ENCODE data around the gene XYLT1.

Gene XYLT1

GRCh38 chr16:17459903-17460521, 10.7 kb downstream of the XYLT1 start:
- DNase-seq (ENCODE audit: low read depth, low spot score) = peak; percentile 29

GRCh38 chr16:17457997-17458396, 12.8 kb downstream of the XYLT1 start:
- DNase-seq (ENCODE audit: low read depth, low spot score) = no peak

DNA sequence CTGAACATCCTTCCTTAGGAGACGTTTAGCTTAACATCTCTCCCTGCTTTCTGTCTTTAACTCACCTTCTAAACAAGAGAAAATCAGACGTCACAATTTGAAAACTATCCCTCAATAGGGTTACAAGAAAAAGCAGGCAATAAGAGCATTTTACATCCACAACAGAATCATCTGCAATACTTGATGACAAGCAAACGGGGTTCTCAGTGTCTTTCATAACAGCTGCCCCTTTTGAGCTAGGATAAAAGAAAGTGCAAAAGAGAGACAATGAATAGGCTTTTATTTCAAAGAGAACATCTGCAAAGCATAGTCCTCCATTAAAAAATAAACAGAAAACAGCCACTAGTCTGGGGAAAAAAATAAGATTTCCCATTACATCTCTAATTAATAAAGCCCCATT, 13.2 kb downstream of the XYLT1 start:
- no peak for DNase-seq (ENCODE audit: low read depth, low spot score)

GRCh38 chr16:17454162-17454730, 16.5 kb downstream of the XYLT1 start:
- no peak for DNase-seq (ENCODE audit: low read depth, low spot score)

DNA sequence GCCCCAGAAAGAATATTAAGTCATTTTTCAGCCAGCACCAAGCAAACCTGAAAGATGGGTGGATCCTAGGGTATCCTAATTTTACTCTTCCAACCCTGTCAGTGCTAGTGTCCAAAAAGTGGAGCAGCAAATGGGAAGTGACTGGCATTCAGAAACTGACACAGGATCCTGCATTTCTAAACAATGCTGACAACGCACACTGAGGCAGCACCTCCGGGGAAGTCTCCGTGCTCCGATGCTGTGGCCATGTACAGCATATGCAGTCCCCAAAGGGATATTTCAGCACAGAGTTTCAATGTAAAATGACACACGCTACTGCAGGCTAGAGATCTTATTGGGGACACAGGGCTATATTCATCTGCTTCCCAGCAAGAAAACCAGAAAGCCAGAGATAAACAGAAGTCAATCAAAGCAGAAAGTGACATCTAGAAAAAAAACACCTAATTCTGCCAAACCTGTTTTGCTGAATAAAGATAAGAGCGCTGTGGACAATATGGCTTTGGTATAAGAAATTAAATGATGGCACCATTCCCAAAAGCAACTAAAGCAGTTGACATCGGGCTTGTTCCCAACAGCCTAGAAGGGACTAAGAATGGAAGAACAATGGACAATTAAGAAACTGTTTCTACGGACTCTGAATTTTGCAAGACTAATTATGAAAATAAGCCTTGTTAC, 17.3 kb downstream of the XYLT1 start:
- DNase-seq (ENCODE audit: low read depth, low spot score) = no peak

DNA sequence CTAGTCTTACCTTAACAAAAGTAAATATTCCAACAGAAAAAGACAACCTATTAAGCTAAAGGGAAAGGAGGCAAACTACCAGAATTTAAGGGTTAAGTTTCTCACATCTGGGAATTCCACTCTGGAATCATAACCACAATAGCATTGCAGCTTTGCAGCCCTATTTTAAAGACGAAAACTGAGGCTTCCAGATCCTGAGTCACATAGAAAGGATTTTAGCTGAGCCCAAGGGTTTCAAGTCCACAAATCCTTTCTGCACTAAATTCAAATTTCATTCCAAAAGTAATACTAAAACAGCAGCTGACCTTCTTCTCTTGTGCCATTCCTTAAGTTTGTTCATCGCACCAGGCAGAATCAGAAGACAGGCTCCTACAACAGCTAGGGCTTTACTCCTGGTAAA, 17.8 kb downstream of the XYLT1 start:
- DNase-seq (ENCODE audit: low read depth, low spot score) = no peak

GRCh38 chr16:17451843-17452242, 18.9 kb downstream of the XYLT1 start:
- no peak for DNase-seq (ENCODE audit: low read depth, low spot score)

GRCh38 chr16:17450291-17450690, 20.5 kb downstream of the XYLT1 start:
- no peak for DNase-seq (ENCODE audit: low read depth, low spot score)

- no peak for DNase-seq (ENCODE audit: low read depth, low spot score)
Observed at GRCh38 chr16:17448640-17449638, 21.8 kb downstream of the XYLT1 start.

GRCh38 chr16:17447101-17447569, 23.6 kb downstream of the XYLT1 start:
- no peak for DNase-seq (ENCODE audit: low read depth, low spot score)

- DNase-seq (ENCODE audit: low read depth, low spot score) = no peak
Observed at GRCh38 chr16:17446661-17447060, 24.1 kb downstream of the XYLT1 start.

DNA sequence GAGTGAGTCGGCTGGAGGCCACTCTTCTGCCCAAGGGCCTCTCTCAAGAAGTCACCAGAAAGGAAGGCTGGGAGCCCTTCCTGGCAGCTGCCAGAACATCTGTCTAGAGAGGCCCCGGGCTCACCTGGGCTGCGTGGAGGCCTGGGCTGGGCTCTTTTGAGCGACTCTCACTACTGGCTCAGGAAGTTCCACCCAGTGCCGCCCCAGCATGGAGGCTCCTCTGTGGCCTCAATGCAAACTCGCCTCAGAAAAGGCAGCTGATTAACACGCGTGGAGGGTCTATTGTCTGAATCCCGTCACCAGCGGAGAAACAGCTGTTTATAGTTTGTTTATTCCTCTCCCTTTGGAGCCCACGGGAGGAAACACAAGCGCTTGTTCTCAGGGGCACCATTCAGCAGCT, 25.3 kb downstream of the XYLT1 start:
- no peak for DNase-seq (ENCODE audit: low read depth, low spot score)

GRCh38 chr16:17444658-17445057, 26.1 kb downstream of the XYLT1 start:
- DNase-seq (ENCODE audit: low read depth, low spot score) = no peak

DNA sequence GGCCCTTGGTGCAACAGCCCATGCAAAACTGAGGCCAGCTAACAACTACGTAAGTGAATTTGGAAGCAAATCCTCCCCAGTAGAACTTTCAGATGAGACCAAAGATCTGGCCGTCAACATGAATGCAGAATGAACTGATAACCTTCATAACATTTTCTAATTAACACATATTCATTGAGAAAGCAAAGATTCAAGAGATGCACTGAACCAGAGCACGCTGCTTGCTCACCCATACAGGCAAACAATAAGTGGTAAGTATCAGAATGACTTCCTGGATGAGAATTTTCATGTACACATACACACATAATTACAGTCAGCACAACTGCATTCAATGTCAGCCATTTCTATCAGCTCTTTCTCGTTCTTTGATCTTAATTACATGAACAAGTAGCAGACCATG, 30.6 kb downstream of the XYLT1 start:
- no peak for DNase-seq (ENCODE audit: low read depth, low spot score)

GRCh38 chr16:17439580-17439979, 31.2 kb downstream of the XYLT1 start:
- DNase-seq (ENCODE audit: low read depth, low spot score) = no peak

DNA sequence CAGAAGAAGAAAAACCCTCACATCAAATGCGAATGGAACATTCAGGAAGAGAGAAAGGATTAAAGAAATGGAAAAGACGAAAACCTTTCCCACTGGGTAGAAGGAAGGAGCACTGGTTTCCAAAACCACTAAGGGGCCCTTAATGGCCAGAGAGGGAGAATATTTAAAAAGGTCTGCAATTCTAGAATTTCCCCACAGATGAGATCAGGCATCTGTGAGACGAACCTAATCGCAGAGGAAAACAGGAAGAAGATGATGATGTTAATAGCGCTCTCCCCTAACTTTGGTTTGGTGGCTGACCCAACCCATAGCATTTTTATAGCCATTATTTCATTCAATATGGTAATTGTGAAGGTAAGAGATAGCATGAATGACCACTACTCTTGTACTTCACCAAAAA, 32.8 kb downstream of the XYLT1 start:
- DNase-seq (ENCODE audit: low read depth, low spot score) = no peak

DNA sequence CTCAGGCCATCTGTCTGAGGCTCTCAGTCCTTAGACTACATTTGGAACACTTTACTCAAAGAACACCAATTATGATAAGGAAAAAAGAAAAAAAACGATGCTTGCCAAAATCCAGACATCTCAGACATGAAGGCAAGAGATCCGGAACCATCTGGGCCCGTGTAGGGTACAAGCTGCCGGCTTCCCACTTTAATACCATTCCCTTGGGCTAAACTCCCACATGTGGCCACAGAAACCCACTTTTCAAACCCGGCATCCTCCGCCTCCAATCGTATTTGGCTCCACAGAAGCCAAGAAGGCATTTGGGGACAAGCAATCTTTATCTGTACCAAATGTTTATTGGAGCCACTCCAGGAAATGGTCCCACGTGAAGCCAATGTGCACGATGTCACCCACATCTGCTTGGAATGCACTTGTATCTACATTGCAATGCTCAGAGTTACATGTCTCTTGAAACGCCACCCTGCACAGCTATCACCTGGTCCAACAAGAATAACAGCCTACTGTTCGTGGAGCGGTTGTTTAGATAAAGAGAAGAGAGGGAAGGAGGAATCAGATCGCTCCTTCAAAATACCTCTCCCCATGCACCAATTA, 33.5 kb downstream of the XYLT1 start:
- DNase-seq (ENCODE audit: low read depth, low spot score) = no peak

DNA sequence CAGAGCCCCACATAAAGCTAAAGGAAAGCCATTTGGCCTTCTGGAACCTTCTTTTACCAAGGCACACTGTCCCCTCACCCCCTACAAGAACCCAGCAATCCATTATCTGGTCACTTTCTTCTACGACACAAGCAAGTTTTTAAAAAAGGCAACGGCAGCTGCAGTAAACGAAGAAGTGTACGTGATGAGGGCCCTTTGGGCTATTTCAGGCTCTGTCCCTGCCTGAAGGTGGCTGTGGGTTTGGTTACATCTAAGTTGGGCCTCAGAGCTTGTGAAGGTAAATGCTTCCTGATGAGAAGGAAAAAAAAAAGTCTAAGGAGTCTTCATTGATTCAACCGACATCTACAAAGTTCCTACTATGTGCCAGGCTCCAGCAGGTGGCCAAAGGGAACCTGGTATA, 35.4 kb downstream of the XYLT1 start:
- no peak for DNase-seq (ENCODE audit: low read depth, low spot score)

DNA sequence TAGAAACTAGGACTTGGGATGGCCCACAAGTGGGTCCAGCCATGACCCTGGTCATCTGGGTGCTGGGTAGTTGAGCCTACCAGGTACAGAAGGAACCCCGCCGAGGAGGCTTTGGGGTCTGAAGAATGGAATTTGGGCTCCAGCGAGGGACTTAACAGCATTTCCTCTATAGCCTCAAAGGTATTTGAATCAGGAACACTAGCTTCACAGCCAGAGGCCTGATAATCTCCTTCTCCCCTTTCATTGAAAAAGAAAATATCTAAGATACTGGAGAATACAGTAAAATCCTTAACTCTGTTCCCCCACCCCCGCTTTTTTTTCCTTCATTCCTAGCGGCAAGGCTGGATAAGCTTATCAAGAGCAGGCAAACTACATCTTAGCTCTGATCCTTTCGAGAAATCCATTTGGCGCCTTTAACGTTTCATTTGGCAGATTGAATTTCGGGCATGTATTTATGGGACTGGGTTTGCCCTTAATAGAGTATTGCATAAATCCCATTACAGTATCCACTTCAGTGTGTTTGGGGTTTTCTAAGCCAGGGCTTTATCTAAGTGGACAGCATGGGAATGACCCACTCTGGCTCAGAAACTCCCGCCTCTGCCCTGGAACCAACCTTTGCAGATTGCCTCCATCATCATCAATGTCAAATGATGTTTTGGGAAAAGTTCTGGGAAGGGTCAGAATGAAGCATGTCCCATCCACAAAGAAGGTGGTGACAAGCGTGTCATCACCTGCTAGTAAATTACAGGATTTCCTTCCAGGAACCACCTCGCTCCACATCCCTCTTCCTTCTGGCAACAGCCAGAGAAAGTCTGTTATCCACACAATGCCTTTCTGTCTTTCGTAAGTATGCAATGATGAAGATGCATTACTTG, 36.9 kb downstream of the XYLT1 start:
- no peak for DNase-seq (ENCODE audit: low read depth, low spot score)

GRCh38 chr16:17432901-17433576, 37.7 kb downstream of the XYLT1 start:
- no peak for DNase-seq (ENCODE audit: low read depth, low spot score)
